HG02981 (cell line): ENCODE measurements around the gene ABHD16B.
A peak's percentile ranks its signal among the peaks of the same experiment; 100 is the strongest.

Experiments used
- ATAC-seq: cut with Tn5 transposase; IDR thresholded peaks from one replicate; pipeline ENCODE4 v1.9.1; 2021; ENCODE audit warnings: mild to moderate bottlenecking, moderate library complexity; ENCODE audit not compliant: unreplicated experiment

ABHD16B gene

DNA sequence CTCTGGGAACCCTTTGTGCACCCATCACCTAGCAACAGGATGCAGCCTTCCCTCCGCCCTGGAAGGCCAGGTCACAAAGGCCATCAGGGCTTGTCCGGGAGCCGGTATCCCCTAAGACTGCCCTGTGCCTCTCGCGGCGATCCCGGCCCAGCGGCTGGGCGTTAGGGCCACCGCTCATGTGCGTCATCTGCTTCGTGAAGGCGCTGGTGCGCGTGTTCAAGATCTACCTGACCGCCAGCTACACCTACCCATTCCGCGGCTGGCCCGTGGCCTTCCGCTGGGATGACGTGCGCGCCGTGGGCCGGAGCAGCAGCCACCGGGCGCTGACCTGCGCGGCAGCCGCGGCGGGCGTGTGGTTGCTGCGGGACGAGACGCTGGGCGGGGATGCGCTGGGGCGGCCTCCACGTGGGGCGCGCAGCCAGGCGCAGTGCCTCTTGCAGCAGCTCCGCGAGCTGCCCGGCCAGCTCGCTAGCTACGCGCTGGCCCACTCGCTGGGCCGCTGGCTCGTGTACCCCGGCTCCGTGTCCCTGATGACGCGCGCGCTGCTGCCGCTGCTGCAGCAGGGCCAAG lies at the start of gene ABHD16B:
Gene ABHD16B (plus strand): TSS at position 134 of the 570 bp plus-strand sequence. CDS start 43 bp downstream, at position 177.
- no peak for ATAC-seq

DNA sequence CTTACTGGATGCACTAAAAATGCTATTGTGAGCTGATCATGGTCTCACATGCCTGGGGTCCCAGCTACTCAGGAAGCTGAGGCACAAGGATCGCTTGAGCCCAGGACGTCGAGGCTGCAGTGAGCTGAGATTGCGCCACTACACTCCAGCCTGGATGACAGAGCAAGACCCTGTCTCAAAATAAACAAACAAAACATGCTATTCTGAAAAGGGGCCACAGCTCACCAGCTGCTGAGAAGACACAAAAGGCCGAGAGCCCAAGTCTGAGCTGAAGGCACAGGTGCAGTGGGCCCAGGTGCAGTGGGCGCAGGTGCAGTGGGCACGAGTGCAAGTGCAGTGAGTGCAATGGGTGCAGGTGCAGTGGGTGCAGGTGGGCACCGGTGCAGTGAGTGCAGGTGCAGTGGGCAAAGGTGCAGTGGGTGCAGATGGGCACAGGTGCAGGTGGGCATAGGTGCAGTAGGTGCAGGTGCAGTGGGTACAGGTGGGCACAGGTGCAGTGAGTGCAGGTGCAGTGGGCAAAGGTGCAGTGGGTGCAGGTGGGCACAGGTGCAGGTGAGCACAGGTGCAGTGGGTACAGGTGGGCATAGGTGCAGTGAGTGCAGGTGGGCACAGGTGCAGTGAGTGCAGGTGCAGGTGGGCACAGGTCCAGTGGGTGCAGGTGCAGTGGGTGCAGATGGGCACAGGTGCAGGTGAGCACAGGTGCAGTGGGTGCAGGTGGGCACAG lies 46.2 kb upstream of the ABHD16B start:
- no peak for ATAC-seq

DNA sequence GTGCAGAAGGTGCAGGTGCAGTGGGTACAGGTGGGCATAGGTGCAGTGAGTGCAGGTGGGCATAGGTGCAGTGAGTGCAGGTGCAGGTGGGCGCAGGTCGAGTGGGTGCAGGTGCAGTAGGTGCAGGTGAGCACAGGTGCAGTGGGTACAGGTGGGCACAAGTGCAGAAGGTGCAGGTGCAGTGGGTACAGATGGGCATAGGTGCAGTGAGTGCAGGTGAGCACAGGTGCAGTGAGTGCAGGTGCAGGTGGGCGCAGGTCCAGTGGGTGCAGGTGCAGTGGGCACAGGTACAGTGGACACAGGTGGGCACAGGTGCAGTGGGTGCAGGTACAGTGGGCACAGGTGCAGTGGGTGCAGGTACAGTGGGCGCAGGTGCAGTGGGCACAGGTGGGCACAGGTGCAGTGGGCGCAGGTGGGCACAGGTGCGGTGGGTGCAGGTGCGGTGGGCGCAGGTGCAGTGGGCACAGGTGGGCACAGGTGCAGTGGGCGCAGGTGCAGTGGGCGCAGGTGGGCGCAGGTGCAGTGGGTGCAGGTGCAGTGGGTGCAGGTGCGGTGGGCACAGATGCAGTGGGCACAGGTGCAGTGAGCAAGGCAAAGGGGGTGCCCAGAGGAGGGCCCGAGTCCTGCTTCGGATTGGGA lies 45.6 kb upstream of the ABHD16B start:
- no peak for ATAC-seq

DNA sequence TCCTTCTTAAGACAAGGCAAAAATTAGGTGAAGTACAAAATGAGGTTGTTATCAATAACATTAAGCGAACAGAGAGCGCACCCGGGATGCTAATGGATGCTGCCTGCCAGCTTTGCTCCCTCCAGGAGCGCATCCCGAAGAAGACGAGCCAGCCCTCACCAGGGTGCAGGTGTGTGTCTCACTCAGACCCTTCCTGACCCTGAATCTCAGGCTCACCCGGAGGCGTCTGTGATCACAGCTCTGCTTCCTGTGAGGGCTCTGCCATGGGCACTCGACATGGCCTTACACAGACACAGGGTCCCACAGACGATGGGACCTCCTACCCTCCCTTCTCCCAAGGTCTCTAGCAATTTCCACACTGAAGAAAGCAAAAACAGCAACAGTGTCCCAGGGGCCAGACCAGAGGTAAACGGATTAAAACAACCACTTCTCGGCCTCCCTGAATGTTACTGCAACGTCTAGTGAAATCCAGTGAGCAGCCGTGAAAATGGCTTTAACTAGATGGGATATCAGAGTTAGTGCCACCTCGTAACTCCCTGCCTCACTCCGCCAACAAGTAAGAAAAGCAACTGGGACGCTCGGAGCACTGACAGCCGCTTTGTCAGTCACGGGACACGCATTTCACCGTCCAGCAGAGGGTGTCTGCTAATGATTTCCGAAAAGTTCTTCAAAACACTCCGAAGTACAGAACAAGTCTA lies 41.9 kb upstream of the ABHD16B start:
- ATAC-seq = no peak

DNA sequence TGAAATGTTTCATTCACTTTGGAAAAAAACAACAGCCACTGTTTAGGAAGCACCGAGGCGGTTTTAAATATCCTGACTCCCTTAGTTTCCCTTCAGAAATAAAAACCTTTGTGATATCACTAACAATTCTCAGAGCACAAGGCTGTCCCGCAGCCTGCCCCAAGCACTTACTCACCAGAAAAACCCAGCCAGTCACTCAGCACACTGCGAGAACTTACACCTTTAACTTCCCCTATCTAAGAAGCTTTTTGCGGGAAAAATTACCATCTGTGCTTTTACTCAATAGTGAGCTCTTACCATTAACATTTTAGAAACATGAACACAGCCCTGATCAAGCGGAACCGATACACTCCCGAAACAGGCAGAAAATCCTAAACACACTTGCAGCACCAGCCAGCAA lies 39.5 kb upstream of the ABHD16B start:
- no peak for ATAC-seq

DNA sequence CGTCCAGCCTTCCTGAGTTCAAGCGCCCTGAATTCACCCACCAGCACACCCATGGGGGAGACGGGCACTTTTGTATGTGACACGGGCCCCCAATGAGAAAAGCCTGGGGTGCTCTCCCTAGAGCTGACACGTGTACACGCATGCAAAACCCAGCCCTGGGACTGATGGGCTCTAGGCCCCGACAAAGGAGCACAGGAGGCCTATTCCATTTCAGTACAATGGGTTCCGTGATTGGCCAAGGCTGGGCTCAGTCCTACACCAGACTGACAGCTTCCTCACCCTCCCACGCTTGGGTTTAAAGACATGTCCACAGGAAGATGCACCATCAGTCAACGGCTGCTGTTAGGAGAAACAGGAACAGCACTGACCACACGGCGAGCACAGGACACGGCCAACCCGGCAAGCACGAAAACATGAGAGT lies 39.0 kb upstream of the ABHD16B start:
- no peak for ATAC-seq

DNA sequence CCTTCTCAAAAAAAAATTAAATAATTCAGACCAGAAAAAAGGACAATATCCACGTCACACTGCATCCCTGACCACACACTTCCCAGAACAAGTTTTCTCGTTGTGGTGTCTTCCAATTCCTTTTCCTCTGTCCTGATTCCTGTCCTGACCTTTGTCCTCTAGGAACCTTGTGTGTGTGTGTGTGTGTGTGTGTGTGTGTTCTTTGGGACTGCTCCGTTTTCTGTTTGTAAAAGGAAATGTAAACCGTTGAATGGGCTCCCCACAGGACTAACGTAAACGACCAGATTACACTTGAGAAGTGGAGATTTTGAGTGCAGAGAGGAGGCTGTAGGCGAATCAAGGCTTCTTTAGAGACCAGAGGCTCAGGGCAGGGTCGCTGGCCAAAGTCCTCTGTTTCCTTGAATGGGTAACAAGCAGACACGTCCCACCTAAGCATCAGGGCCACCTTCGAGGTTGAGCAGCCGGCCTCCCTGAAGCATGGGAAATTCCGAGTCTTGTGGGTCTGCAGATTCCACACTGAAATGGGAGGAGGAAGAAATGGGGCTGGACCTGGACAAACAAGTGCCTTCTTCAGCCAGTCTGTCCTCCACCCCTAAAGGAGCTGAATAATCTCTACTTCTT lies 37.5 kb upstream of the ABHD16B start:
- ATAC-seq = no peak

- no peak for ATAC-seq
Observed at GRCh38 chr20:63825331-63826118, 35.8 kb upstream of the ABHD16B start.

GRCh38 chr20:63826753-63827152 lies 34.5 kb upstream of the ABHD16B start:
- no peak for ATAC-seq

GRCh38 chr20:63828124-63828523 lies 33.2 kb upstream of the ABHD16B start:
- ATAC-seq = no peak

DNA sequence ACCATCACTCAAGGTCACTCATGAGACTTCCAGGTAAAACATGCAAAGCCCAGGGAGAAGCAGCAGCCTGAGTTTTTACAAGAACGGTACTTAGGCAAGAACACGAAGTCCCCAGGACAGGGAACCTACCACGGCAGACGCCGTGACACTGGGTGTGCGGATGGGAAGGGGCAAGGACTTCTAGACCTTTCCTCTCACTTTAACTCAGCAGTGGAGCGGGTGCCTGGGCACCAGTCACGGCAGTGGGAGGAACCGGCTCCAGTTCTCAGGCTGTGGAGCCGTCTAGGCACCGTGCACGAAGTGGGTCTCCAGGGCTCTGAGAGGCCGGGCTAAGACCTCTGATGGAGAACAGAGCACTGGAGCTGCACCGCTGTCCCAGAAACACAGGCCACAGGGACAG lies 32.8 kb upstream of the ABHD16B start:
- ATAC-seq = no peak

DNA sequence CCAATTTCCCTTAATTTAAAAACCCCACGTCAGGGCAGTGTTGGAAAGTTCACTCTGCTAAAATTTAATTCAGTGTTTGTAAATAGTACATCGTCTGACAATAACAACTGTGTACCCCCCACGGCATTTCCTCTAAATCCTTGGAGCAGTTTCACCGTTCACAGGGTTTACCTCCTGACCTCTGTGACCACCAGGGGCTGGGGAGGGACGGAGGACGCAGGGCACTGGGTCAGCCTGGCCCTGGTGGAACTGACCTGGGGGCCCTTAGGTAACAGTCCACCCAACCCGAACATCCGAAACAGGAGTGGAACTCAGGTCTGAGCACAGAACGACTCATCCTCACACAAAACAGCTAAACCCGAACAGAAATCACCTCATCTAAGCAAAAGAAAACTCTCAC lies 32.3 kb upstream of the ABHD16B start:
- no peak for ATAC-seq

DNA sequence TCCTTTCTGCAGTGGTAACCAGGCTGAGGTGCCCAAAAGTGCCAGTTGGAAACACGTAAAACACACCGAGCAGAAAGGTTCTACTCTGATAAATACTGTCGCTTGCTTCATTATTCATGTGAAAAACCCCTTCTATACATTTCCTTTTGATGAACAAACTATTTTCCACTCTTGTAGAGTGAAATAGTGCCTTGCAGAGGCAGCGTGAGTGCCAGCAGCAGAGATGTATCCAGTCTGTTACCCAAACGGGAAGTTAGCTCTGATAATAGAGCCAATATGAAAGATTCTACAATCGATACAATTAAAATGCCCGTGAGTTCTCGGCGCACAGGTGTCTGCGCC lies 31.7 kb upstream of the ABHD16B start:
- no peak for ATAC-seq

DNA sequence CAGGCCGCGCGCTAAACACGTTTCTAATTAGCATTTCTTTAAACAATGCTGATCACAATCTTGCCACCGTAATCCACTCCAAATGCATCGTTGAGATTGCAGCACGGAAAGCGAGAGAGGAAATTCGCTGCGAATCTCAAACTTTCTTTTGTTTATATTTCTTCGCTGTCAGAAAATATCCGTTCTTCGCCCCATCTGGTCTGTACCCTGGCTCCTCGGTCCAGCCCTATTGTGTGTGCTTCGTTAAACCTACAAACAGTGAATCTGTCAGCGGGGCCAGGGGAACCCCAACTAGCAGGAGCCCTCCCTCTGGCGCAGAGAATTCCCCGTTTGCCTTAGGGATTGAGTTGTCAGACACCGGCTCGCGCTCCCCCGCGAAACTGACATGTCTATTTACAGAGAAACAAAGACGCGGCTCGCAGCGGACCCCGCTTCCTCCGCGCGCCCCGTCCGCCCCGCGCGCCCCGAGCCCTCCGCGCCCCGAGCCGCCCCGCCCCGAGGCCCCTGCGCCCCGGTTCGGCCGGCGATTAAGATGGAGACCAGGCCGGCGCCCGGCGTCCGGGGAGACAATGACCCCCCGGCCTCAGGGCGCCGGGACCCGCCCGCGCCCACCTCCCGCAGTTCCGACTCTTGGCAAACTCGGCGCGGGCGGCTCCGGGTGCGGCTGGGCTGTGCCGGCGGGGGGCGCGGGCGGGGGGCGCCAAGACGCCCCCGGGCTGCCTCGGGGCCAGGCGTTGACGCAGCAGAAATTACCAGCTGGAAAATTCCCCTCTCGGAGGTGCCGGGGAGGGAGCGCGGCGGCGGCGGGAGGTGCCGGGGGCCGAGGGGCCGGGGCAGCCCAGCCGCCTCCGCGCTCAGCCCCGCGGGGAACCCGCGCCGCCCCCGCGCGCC lies 31.1 kb upstream of the ABHD16B start:
- no peak for ATAC-seq

DNA sequence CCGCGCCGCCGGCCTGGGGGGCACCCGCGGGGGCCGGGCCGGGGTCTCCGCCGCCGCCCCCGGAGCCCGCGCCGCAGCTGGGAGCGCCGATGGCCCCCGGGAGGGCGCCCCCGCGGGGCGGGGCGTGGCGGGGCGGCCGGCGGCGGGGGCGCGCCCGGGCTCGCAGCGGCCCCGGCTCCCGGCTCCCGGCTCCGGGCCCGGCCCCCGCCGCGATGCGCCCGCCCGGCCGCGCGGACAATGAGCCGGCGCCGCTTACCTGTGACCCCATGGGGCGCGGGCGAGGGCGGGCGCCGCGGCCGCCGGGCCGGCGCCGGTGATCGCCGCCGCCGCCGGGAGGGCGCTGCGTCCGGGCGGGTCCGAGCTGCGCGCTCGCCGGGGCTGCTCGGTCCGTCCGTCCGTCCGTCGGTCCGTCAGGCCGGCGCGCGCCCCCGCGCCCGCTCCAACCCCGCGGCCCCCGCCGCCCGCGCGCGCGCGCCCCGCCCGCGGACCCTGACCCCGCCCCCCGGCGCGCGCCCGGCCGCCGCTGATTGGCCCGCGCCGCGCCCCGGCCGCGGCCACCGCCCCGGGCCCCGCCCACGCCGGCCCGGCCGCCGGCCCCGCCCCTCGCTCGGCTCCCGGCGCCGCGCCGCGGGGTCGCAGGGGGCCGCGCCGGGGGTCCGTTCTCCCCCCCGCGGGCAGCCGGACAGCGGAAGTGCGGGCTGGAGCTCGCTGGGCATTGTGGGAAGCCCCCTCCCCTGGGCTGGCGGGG lies 30.3 kb upstream of the ABHD16B start, which contains the start of gene ZBTB46:
Gene ZBTB46 (minus strand): TSS at position 424 of the 748 bp plus-strand sequence. CDS start 40,507 bp downstream, outside the sequence.
- ATAC-seq = peak; percentile 48

- ATAC-seq = no peak
Observed at GRCh38 chr20:63831646-63831992, 29.7 kb upstream of the ABHD16B start.

DNA sequence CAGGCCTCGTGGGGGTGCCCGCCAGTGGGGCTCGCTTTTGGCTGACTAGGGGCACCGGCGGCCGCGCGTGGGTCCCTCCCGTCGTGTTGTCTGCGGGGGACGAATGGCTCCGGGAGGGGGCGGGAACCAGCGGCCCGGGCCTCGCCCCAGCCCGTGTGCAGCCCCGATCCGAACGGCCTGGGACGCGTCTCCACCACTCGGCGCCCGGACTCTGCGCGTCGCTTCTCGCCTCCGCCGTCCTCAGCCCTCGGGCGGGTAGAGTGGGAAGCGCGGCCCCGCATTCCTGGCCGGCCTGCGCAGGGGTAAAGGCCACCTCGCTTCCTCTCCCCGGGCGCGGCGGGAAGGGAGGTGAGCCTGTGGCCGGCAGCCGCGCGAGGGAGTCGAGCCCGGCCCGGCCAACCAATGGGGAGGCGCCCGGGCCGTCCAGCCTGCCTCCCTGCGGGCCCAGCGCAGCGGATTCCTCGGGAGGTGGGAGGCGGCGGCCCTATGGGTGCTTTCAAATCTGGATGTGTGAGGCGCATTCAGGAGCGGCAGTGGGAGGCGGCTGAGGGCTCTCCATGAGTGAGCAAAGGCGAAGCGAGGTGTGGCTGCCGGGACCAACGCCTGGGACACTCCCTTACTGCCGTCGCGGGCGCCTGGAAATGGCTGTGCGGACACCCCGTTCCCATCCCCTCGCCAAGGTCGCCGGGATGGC lies 29.2 kb upstream of the ABHD16B start:
- ATAC-seq = no peak

DNA sequence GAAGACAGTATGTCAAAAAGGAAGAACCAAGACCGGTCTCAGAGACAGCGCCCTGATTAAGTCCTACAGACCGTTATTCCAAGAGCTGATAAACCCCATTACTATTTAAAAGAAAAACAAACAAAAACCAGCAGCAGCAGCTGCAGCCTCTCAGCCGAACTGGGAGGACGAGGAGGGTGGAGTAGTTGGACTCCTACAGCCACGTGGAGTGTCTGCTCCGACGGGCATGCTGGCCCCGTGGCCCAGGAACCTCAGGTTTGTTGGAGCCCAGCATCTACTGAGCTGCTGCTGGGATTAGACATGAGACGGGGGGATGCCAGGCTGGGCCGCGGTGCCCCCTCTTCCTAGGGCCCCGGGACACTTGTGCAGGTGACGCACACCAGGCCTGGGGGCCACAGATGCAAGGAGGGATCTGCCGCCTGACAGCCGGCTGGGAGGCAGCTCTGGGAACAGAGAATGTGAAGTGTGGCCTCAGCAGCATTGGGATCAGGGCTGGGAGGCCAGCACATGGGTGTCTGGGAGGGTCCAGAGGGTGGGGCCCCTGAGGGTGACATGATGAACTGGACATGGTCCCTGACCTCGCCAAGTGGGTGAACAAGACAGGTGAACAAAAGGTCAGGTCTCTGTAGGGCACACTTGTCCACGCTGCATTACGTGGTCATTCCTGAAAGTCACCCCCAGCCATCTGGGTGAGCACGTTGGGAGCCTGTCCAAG lies 27.4 kb upstream of the ABHD16B start:
- no peak for ATAC-seq
